Measurements from ENCODE around the gene PYY. TPM values are rescaled to one million over a fixed set of nuclear protein-coding genes. Genes with fewer than 3 reads are reported as not detected.

PYY gene
- total and polyA plus RNA-seq, 10 of the 15 experiments (the other 5 are each of a cell fraction or from before 2014, with no cell fraction given), result 0.07 to 0.18 TPM; not detected in 8

- H3K36me3 ChIP-seq (ENCODE audit: control insufficient read depth in 2 of 2, insufficient read depth in 2 of 2, low read length in 1 of 2), result no peaks in the 10 kb centered on the region
- no peak for TF ChIP-seq ZNF207 (IDR thresholded peaks at IDR 0.05; ENCODE audit: borderline replicate concordance)
- no peak for TF ChIP-seq ATF7 (IDR thresholded peaks at IDR 0.05; ENCODE audit: low read depth)
- TF ChIP-seq CTCF (IDR thresholded peaks at IDR 0.05 in 2 of 3, conservative IDR thresholded peaks at IDR 0.05 in 1 of 3; ENCODE audit: control insufficient read depth in 2 of 3, extremely low read depth in 1 of 3, insufficient read depth in 1 of 3, low read depth in 3 of 3, low read length in 3 of 3), result peak; percentile 37 to 59 (median 43); a peak in 5 of 6 replicates
- TF ChIP-seq KLF5 (IDR thresholded peaks at IDR 0.05; ENCODE audit: partially characterized antibody), result no peak
- TF ChIP-seq MYC (IDR thresholded peaks at IDR 0.05; ENCODE audit: insufficient read depth, insufficient read length, insufficient replicate concordance, low read length, severe bottlenecking), result no peak
- TF ChIP-seq IRF5 (IDR thresholded peaks at IDR 0.05; ENCODE audit: borderline replicate concordance), result no peak
- TF ChIP-seq EGR1 (IDR thresholded peaks at IDR 0.05; ENCODE audit: borderline replicate concordance in 1 of 2, low read depth in 2 of 2, low read length in 2 of 2), result no peak
- peak; percentile 27; the same call in 1 of the 2 replicates for TF ChIP-seq SMC3 (IDR thresholded peaks at IDR 0.05; ENCODE audit: borderline replicate concordance, low read length)
- no peak for TF ChIP-seq POU2F2 (IDR thresholded peaks at IDR 0.05; ENCODE audit: borderline replicate concordance, low read depth, low read length)
- no peak for TF ChIP-seq KAT2A (conservative IDR thresholded peaks at IDR 0.05; ENCODE audit: control insufficient read depth, low read depth, low read length)
- TF ChIP-seq FOS (IDR thresholded peaks at IDR 0.05; ENCODE audit: borderline replicate concordance, extremely low read depth, insufficient read length), result no peak
- no peak for TF ChIP-seq STAT1 (conservative IDR thresholded peaks at IDR 0.05)
- no peak for TF ChIP-seq ELK1 (IDR thresholded peaks at IDR 0.05; ENCODE audit: low read depth, low read length)
- no peak for TF ChIP-seq YY1 (IDR thresholded peaks at IDR 0.05; ENCODE audit: low read depth, low read length)
- TF ChIP-seq FOXM1 (IDR thresholded peaks at IDR 0.05; ENCODE audit: low read depth, low read length), result no peak
- TF ChIP-seq RAD21 (IDR thresholded peaks at IDR 0.05; ENCODE audit: insufficient read depth, low read depth, low read length), result peak; percentile 41
- no peak for TF ChIP-seq CHD2 (IDR thresholded peaks at IDR 0.05; ENCODE audit: borderline replicate concordance, low read depth, low read length)
- no peak for TF ChIP-seq NR2F1 (conservative IDR thresholded peaks at IDR 0.05)
- no peak for TF ChIP-seq NFXL1 (IDR thresholded peaks at IDR 0.05; ENCODE audit: borderline replicate concordance)
- ChIA-PET CTCF (interaction anchor here (0.5 to 0.9 kb wide), 2 partner anchors 100 to 110 kb away, joined by 3 to 4 read pairs; no protein-coding TSS in a partner anchor), SMC1A (ENCODE audit: uncharacterized antibody, unreplicated experiment) (no interaction called here), RAD21 (ENCODE audit: unreplicated experiment) (no interaction called here), POLR2A (interaction anchor here (0.5 kb wide), 1 partner anchor 19 kb away, joined by 5 read pairs; no protein-coding TSS in a partner anchor)
- H3K9me3 ChIP-seq (replicated peaks; ENCODE audit: control insufficient read depth, insufficient read depth, low read length), result no peaks in the 10 kb centered on the region
- no peak overlapping the region for H3K4me3 ChIP-seq
- no peaks in the 10 kb centered on the region for H4K20me1 ChIP-seq (ENCODE audit: control insufficient read depth, insufficient read depth)
- FAIRE-seq (no peak), DNase-seq (ENCODE audit: low read depth, low spot score) (no peak), ATAC-seq (peak; percentile 50)
- H3K9ac ChIP-seq (ENCODE audit: control insufficient read depth, insufficient read depth, low read length), result no peak overlapping the region
- no peaks in the 10 kb centered on the region for H3K79me2 ChIP-seq (ENCODE audit: control insufficient read depth, insufficient read depth, low read length)
- intact Hi-C loops (cut with micrococcal nuclease; ENCODE audit: unreplicated experiment) (no loop called here), in situ Hi-C loops (cut with MboI) (loop anchor here (5.0 kb wide), 3 partner anchors 52 to 227 kb away; no protein-coding TSS in a partner anchor)
- no peak overlapping the region for H2AFZ ChIP-seq (ENCODE audit: control insufficient read depth, low read depth, low read length)
- H3K4me1 ChIP-seq (ENCODE audit: control insufficient read depth, insufficient read depth, low read length), result no peaks in the 10 kb centered on the region
- no peak overlapping the region for H3K4me2 ChIP-seq (ENCODE audit: control insufficient read depth, insufficient read depth)
- H3K27me3 ChIP-seq (replicated peaks in 1 of 2; ENCODE audit: control insufficient read depth in 2 of 2, insufficient read depth in 2 of 2, low read length in 1 of 2), result no peaks in the 10 kb centered on the region; a peak in 1 of 4 replicates
- no peak overlapping the region for H3K27ac ChIP-seq (ENCODE audit: control insufficient read depth, insufficient read depth)
- BruUV-seq (replicated peaks), result no TSS peak
- WGBS (ENCODE audit: insufficient coverage, insufficient replicate concordance, low lambda C conversion rate, missing lambda C conversion rate), result 35% methylated on average over 7 of the region's 7 CpGs
These were observed 13.1 kb downstream of the PYY start for GRCh38 chr17:43940630-43941029.

All from GM12878 (cell line).